Left ventricle myocardium inferior (tissue), 1 donor: ENCODE measurements around the gene ANKRD36. TPM values are rescaled to one million over a fixed set of nuclear protein-coding genes. Genes with fewer than 3 reads are reported as not detected.
"Not testable (repeated sequence)": the region's sequence is repeated elsewhere in the genome, so short reads cannot be mapped to it uniquely, and the experiment has no call there.

ENCODE experiments used
- DNase-seq: peaks from one replicate; pipeline ENCODE4 v3.0.0-alpha.2; 2020
- H3K27ac ChIP-seq: fragments of 200-600 bp; replicated peaks from 2 replicates; pipeline ENCODE4 v1.8.0; 2021
- H3K27me3 ChIP-seq: fragments of 200-600 bp; 2 replicates; pipeline ENCODE4 v1.8.0; 2021; ENCODE audit warnings: low read depth
- H3K36me3 ChIP-seq: fragments of 200-600 bp; 2 replicates; pipeline ENCODE4 v1.8.0; 2021
- H3K4me1 ChIP-seq: fragments of 200-600 bp; 2 replicates; pipeline ENCODE4 v1.8.0; 2021
- H3K4me3 ChIP-seq: fragments of 200-600 bp; 2 replicates; pipeline ENCODE4 v1.8.0; 2021; ENCODE audit warnings: mild to moderate bottlenecking, moderate library complexity
- H3K9me3 ChIP-seq: fragments of 200-600 bp; replicated peaks from 2 replicates; pipeline ENCODE4 v1.8.0; 2021
- intact Hi-C: fragments of 100-400 bp; cut with micrococcal nuclease; formaldehyde crosslinking; loops from one replicate; pipeline ENCODE4 v1.11.0; 2022
- total RNA-seq: library from RNA; stranded (reverse); fragmentation: NEBNext Ultra II Directional; extraction: Animal tissue kit (Norgen Biotek cat#: 25700); gene quantifications from one replicate; pipeline ENCODE4 v1.2.1, GENCODE V29; 2021
- TF ChIP-seq, protein P1 (sequence below): fragments of 200-600 bp; IDR thresholded peaks from 2 replicates; pipeline ENCODE4 v1.8.0; 2021; ENCODE audit warnings: antibody characterized with exemption, mild to moderate bottlenecking, borderline replicate concordance
- donor health status: DM: no; HTN: yes; CAD: no; lungs with severe emphysema.

Gene ANKRD36
- total RNA-seq, 1 donor from 2014 or later, result 4.3 TPM

DNA sequence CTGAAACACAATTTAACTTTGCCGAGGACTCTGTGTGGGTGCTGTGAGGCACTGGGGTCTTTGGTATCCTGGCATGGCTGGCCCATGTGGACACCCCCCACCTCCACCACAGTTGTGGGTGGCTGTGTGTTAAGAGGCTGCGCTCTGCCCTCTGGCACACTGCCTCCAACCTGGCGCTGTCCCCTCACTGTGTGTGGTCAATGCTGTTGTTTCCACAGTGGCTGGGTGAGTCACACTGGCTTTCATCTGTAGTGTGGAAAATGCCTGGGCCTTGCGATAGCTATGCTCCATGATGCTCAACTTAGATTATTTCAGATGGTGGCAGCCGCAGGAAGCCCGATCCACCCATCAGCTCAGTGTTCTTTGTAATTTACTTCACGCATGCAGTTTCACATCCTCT lies 27.9 kb upstream of the ANKRD36 start:
- H3K36me3 ChIP-seq, H3K9me3 ChIP-seq, H3K27me3 ChIP-seq, H3K27ac ChIP-seq, H3K4me1 ChIP-seq, intact Hi-C loops, DNase-seq, H3K4me3 ChIP-seq: not testable (repeated sequence)

DNA sequence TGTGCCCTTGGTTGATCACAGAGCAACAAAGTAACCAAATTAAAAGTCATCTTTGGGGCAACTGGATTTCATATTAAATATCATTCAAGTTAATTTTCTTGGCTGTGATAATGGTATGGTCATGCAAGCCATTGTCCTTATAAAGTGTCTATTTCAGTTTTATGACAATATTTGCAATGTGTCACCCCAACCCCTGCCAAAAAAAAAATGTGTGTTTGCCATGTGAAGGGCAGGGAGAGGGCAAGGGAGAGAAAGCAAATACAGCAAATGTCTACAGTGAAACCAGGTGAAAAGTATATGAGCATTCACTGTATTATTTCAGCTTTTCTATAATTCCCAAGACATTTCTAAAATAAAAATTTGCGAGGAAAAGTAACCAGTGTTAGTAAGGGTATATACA lies 24.2 kb upstream of the ANKRD36 start:
- H3K27ac ChIP-seq, DNase-seq, intact Hi-C loops, H3K36me3 ChIP-seq, H3K9me3 ChIP-seq, H3K4me3 ChIP-seq, H3K4me1 ChIP-seq, H3K27me3 ChIP-seq: not testable (repeated sequence)

GRCh38 chr2:97092946-97093345 lies 20.0 kb upstream of the ANKRD36 start:
- H3K4me3 ChIP-seq, H3K27me3 ChIP-seq, H3K4me1 ChIP-seq, H3K27ac ChIP-seq, intact Hi-C loops, H3K9me3 ChIP-seq, H3K36me3 ChIP-seq, DNase-seq: not testable (repeated sequence)

GRCh38 chr2:97093983-97094771 lies 18.8 kb upstream of the ANKRD36 start:
- not testable (repeated sequence) for H3K27me3 ChIP-seq

GRCh38 chr2:97094772-97095611 lies 18.0 kb upstream of the ANKRD36 start, which contains the start of gene FAHD2B:
Gene FAHD2B, minus strand, starts transcription at chr2:97094882. Its CDS starts 3,176 bp downstream, at chr2:97091706.
- H3K36me3 ChIP-seq, H3K27me3 ChIP-seq, intact Hi-C loops, H3K4me1 ChIP-seq, H3K9me3 ChIP-seq: not testable (repeated sequence)
- DNase-seq, result peak; percentile 85
- Histone ChIP-seq H3K4me3 (peak within 1 kb of the TSS; percentile 65), H3K27ac (peak within 1 kb of the TSS; percentile 64)

More at GRCh38 chr2:97093983-97094771, 18.8 kb upstream of the ANKRD36 start:
- H3K9me3 ChIP-seq, H3K27ac ChIP-seq, DNase-seq, intact Hi-C loops, H3K4me1 ChIP-seq, H3K36me3 ChIP-seq: not testable (repeated sequence)
- H3K4me3 ChIP-seq, result peak overlapping the region; percentile 65

DNA sequence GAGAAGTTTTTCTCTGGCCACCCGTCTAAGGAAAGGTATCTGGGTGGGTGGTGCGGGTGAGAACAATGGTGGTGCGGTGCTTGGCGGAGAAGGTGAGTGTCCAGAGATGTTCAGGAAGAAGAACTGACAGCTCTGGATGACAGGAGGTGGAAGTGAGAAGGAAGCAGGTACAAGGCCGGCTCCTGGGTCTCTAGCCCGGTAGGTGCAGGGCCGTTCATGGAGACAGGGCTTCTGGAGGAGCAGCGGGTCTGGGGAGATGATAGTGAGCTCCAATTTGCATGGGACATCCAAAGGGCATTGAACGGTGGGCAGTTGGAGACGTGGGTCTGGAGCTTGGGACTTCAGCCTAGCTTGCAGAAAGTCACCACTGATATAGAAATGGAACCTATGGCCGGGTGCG lies 17.3 kb upstream of the ANKRD36 start:
- Histone ChIP-seq H3K27me3 (no peaks in the 10 kb centered on the region), H3K4me1 (peaks cover 8% of the 10 kb centered on the region), H3K9me3 (no peaks in the 10 kb centered on the region), H3K4me3 (peak overlapping the region; percentile 65), H3K27ac (no peak overlapping the region), H3K36me3 (no peaks in the 10 kb centered on the region)
- DNase-seq, result no peak
- intact Hi-C loops, result no loop called here
- TF ChIP-seq, protein P1, sequence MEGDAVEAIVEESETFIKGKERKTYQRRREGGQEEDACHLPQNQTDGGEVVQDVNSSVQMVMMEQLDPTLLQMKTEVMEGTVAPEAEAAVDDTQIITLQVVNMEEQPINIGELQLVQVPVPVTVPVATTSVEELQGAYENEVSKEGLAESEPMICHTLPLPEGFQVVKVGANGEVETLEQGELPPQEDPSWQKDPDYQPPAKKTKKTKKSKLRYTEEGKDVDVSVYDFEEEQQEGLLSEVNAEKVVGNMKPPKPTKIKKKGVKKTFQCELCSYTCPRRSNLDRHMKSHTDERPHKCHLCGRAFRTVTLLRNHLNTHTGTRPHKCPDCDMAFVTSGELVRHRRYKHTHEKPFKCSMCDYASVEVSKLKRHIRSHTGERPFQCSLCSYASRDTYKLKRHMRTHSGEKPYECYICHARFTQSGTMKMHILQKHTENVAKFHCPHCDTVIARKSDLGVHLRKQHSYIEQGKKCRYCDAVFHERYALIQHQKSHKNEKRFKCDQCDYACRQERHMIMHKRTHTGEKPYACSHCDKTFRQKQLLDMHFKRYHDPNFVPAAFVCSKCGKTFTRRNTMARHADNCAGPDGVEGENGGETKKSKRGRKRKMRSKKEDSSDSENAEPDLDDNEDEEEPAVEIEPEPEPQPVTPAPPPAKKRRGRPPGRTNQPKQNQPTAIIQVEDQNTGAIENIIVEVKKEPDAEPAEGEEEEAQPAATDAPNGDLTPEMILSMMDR, result no peak

GRCh38 chr2:97098786-97099372 lies 14.1 kb upstream of the ANKRD36 start:
- H3K9me3 ChIP-seq, H3K4me3 ChIP-seq, DNase-seq, intact Hi-C loops, H3K27ac ChIP-seq, H3K36me3 ChIP-seq, H3K4me1 ChIP-seq: not testable (repeated sequence)
- peaks cover 12% of the 10 kb centered on the region for H3K27me3 ChIP-seq

GRCh38 chr2:97106878-97107277 lies 6.1 kb upstream of the ANKRD36 start:
- H3K9me3 ChIP-seq, H3K4me1 ChIP-seq, H3K36me3 ChIP-seq, H3K27ac ChIP-seq, intact Hi-C loops, H3K4me3 ChIP-seq, DNase-seq: not testable (repeated sequence)
- H3K27me3 ChIP-seq, result peaks cover 19% of the 10 kb centered on the region

DNA sequence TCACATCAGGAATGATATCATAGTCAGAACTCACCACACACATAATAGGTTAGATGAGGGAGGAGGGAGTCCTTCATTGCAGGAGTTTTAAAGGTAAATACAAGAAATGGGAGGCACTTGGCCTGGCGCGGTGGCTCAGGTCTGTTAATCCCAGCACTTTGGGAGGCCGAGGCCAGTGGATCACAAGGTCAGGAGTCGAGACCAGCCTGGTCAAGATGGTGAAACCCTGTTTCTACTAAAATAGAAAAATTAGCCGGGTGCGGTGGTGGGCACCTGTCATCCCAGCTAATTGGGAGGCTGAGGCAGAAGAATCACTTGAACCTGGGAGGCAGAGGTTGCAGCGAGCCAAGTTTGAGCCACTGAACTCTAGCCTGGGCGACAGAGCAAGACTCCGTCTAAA lies 1.7 kb upstream of the ANKRD36 start:
- intact Hi-C loops, DNase-seq, H3K4me3 ChIP-seq: not testable (repeated sequence)

More for the DNA sequence above, 1.7 kb upstream of the ANKRD36 start:
- peaks cover 10% of the 10 kb centered on the region for H3K27me3 ChIP-seq
- not testable (repeated sequence) for H3K4me1 ChIP-seq, H3K36me3 ChIP-seq, H3K27ac ChIP-seq, H3K9me3 ChIP-seq
